ENCODE data around the gene VWA8.
"Not testable (repeated sequence)": the region's sequence is repeated elsewhere in the genome, so short reads cannot be mapped to it uniquely, and the experiment has no call there.

Gene VWA8

DNA sequence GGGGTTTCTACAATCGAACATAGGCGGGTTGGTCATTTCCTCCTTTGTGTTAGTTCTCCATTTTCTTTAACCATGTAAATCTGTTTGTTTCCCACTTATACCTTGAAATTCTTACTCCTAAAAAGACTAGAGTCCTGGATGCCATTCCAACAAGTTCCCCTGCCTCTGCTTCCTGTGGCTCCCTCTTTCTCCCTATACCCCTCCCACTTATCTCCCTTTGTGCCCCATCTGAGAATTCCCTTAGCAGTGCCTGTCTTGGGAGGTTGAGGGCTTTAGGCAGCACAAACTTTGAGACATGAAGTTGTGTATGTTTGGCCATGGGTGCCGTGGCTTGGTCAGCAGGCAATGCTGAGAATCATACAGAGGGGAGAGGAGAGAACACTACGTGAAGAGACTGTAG is 327.1 kb downstream of the VWA8 start:
- DNase-seq (ENCODE audit: low spot score) = no peak
- TF ChIP-seq, protein P1, sequence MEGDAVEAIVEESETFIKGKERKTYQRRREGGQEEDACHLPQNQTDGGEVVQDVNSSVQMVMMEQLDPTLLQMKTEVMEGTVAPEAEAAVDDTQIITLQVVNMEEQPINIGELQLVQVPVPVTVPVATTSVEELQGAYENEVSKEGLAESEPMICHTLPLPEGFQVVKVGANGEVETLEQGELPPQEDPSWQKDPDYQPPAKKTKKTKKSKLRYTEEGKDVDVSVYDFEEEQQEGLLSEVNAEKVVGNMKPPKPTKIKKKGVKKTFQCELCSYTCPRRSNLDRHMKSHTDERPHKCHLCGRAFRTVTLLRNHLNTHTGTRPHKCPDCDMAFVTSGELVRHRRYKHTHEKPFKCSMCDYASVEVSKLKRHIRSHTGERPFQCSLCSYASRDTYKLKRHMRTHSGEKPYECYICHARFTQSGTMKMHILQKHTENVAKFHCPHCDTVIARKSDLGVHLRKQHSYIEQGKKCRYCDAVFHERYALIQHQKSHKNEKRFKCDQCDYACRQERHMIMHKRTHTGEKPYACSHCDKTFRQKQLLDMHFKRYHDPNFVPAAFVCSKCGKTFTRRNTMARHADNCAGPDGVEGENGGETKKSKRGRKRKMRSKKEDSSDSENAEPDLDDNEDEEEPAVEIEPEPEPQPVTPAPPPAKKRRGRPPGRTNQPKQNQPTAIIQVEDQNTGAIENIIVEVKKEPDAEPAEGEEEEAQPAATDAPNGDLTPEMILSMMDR (IDR thresholded peaks at IDR 0.05; ENCODE audit: extremely low read depth, insufficient read depth, missing control alignments) = no peak
- in situ Hi-C loops (cut with MboI; ENCODE audit: low pct_unique_long_range_greater_than_20kb, low sequenced_read_pairs, unreplicated experiment) = loop anchor here (25.0 kb wide), 1 partner anchor 221 kb away; no protein-coding TSS in a partner anchor

DNA sequence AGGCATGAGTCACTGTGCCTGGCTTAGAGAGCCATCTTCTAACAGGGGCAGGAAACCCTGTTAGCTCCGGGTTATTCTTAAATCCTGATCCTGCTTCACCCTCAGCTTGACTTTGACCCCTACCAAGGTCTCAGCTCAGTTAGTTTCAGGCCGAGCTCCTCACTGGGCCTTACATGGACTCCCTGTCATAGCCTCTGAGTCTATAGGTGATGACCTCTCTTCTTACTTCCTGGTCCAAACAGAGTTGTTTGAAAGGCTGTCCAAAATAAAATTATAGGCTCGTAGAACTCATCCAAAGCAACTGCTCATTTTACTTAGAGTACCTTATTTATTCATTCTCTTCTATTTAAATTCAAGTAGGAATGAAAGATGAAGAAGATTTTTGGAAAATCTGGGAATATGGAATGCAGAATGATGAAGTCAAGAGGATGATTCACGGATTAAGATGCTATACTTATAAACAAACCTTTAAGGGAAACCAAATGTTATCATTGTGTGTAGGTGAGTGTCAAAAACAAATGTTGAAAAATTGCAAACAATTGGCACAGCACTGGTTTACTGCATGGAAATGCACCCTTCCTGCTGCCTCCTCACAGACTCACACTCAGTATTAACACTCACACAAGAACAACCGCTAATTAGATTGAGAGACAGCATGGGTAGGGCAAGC is 329.5 kb downstream of the VWA8 start:
- no peak for DNase-seq (ENCODE audit: low spot score)
- in situ Hi-C loops (cut with MboI; ENCODE audit: low pct_unique_long_range_greater_than_20kb, low sequenced_read_pairs, unreplicated experiment) = loop anchor here (25.0 kb wide), 1 partner anchor 219 kb away; no protein-coding TSS in a partner anchor
- TF ChIP-seq, protein P1 (IDR thresholded peaks at IDR 0.05; ENCODE audit: extremely low read depth, insufficient read depth, missing control alignments) = no peak

DNA sequence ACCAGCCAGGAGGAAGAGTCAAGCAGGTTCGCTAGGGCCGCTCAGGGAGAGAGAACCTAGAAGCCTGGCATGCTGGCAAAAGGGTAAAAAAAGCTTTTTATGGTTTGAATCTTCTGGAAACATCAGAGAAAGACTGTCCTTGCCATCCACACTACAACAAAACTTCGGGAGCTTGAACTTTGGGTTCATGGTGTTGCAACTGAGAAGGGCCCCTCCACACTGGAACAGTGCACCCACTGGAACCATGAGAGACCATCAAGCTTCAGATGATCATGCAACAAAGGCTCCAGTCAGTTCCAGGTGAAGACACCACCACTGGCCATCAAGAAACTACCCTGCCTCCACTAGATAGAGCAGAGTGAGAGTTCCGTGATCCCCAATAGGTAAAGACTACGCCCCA is 333.5 kb downstream of the VWA8 start:
- in situ Hi-C loops (cut with MboI; ENCODE audit: low pct_unique_long_range_greater_than_20kb, low sequenced_read_pairs, unreplicated experiment) = loop anchor here (25.0 kb wide), 1 partner anchor 215 kb away; no protein-coding TSS in a partner anchor
- TF ChIP-seq, protein P1 (IDR thresholded peaks at IDR 0.05; ENCODE audit: extremely low read depth, insufficient read depth, missing control alignments) = no peak
- no peak for DNase-seq (ENCODE audit: low spot score)

DNA sequence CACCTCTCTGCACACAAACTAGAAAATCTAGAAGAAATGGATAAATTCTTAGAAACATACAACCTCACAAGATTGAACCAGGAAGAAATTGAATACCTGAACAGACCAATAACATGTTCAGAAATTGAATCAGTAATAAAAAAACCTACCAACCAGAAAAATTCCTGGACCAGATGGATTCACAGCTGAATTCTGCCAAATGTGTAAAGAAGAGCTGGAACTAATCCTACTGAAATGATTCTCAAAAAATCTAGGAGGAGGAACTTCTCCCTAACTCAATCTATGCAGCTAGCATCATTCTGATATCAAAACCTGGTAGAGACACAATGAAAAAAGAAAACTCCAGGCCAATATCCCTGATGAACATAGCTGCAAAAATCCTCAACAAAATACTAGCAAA is 336.9 kb downstream of the VWA8 start:
- TF ChIP-seq, protein P1 (IDR thresholded peaks at IDR 0.05; ENCODE audit: extremely low read depth, insufficient read depth, missing control alignments) = no peak
- DNase-seq (ENCODE audit: low spot score) = no peak
- in situ Hi-C loops (cut with MboI; ENCODE audit: low pct_unique_long_range_greater_than_20kb, low sequenced_read_pairs, unreplicated experiment) = no loop called here

DNA sequence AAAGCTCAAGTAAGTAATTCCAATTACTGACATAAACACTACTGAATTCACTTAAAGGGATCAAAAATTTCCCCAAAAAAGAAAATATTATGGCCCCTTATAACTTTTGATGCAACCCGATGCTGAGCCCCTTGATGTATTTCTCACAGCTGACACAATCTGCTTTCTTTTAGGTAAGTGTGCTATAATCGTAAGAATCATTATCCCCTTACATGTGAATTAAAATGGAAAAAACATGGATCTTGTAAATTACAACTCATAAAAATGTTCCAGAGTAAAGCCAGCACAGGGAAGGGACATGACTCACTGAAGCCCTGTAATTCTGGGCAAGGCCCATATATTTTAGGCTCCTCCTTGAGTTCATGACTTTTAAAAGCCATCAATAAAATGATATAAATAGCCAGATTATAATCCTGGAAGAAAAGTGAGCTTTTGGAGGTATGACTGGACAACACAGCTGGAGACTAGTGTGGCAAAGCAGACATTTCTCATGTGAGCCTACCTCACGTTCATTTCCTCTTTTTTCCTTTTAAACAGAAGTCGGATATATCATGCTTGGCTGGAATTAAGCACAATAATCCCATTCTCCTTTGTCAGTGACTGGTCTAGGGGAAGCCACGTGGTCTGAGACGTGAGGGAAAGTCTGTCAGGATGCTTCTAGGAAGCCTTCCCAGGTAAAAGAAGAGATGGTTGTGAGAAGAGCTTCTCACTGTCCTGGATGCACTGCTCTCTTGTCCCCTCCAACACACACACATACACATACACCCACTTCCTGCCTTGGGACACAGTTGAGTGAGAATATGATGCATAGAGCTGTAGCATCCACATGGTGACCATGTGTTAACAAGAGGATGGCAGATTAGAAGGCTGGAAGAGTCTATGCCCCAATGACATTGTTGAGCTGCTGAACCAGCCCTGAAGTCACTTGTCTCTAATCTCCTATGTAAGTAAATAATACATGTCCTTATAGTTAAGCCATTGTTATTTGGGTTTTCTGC is 338.2 kb downstream of the VWA8 start:
- TF ChIP-seq, protein P1 (IDR thresholded peaks at IDR 0.05; ENCODE audit: extremely low read depth, insufficient read depth, missing control alignments) = no peak
- DNase-seq (ENCODE audit: low spot score) = no peak
- in situ Hi-C loops (cut with MboI; ENCODE audit: low pct_unique_long_range_greater_than_20kb, low sequenced_read_pairs, unreplicated experiment) = no loop called here

DNA sequence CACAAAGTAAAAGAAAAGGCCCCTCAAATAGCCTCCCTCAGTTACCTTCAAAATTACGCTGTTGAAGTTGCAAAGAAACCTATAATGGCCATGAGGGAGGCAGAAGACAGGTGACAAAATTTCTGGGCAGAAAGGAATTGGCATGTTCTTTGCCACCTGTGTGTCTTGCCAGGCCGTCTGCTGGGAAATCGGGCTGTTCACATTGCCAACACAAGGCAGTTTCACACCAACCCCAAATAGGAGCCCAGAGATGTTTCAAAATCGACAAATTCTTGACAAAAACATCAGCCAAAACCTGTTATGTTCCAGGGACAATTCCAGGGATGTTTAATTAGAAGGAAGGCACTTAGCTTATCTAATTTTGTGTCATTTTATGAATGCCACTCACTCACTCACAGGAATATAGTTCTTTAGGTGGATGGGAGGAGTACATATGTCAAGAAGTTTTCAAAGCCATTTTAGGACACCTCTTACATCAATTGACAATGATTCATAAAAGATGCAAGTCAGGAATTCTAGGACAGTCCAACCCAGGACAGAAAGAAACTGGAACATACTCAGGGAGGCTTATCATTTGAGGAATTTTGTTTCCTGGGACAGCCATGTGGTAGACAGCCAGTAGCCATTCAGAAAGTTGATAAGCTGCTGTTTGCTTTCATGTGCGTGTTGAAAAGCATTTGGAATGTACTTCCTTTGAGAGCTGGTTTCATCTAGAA is 339.0 kb downstream of the VWA8 start:
- DNase-seq (ENCODE audit: low spot score) = no peak
- in situ Hi-C loops (cut with MboI; ENCODE audit: low pct_unique_long_range_greater_than_20kb, low sequenced_read_pairs, unreplicated experiment) = no loop called here
- TF ChIP-seq, protein P1 (IDR thresholded peaks at IDR 0.05; ENCODE audit: extremely low read depth, insufficient read depth, missing control alignments) = no peak

GRCh38 chr13:41617633-41618032 is 343.3 kb downstream of the VWA8 start:
- in situ Hi-C loops (cut with MboI; ENCODE audit: low pct_unique_long_range_greater_than_20kb, low sequenced_read_pairs, unreplicated experiment); DNase-seq (ENCODE audit: low spot score): not testable (repeated sequence)
